CD4-positive, alpha-beta memory T cell (primary cell): ENCODE measurements around the gene PLAAT2. TPM values are rescaled to one million over a fixed set of nuclear protein-coding genes. Genes with fewer than 3 reads are reported as not detected.
A peak's percentile ranks its signal among the peaks of the same experiment; 100 is the strongest.
"Not testable (repeated sequence)": the region's sequence is repeated elsewhere in the genome, so short reads cannot be mapped to it uniquely, and the experiment has no call there.

Experiments
- CTCF ChIA-PET: fragments of 350-600 bp; sonication (Branson Sonifier 250); formaldehyde crosslinking; loops from one replicate; lab custom pipeline; 2021; ENCODE audit warnings: inconsistent platforms; ENCODE audit not compliant: partially characterized antibody; lab: Charles Lee
- POLR2A ChIA-PET: fragments of 350-600 bp; sonication (Branson Sonifier 250); formaldehyde crosslinking; loops from one replicate; lab custom pipeline; 2021; ENCODE audit not compliant: partially characterized antibody; lab: Charles Lee
- DNase-seq, 5 donors: peaks; one replicate each; pipeline versions ENCODE4 v3.0.0 to v3.0.0-alpha.2; 2020 to 2022; ENCODE audit warnings: mixed read lengths in 1 of 5
- H3K27ac ChIP-seq: one replicate; pipeline ENCODE4 v1.7.0; 2013; ENCODE audit warnings: low read depth, low read length
- H3K27me3 ChIP-seq: 2 replicates; pipeline ENCODE4 v1.7.0; 2013; ENCODE audit warnings: mild to moderate bottlenecking, low read length, moderate library complexity; ENCODE audit not compliant: insufficient read depth
- H3K36me3 ChIP-seq: 2 replicates; pipeline ENCODE4 v1.7.0; 2013; ENCODE audit warnings: mild to moderate bottlenecking, low read length, moderate library complexity; ENCODE audit not compliant: insufficient read depth
- H3K4me1 ChIP-seq: 2 replicates; pipeline ENCODE4 v1.7.0; 2013; ENCODE audit warnings: mild to moderate bottlenecking, low read length, moderate library complexity; ENCODE audit not compliant: insufficient read depth
- H3K4me3 ChIP-seq, 2 donors: one replicate each; pipeline ENCODE4 v1.7.0; 2013; ENCODE audit warnings: low read length in 2 of 2, mild to moderate bottlenecking in 1 of 2
- H3K9me3 ChIP-seq, 2 donors: one replicate each; pipeline ENCODE4 v1.7.0; 2013; ENCODE audit warnings: low read length in 2 of 2, control low read depth in 1 of 2; ENCODE audit not compliant: control insufficient read depth in 1 of 2
- H3K27ac Mint-ChIP-seq, 7 donors: one replicate each; pipeline ENCODE4 v1.8.0; 2020 to 2021; ENCODE audit warnings: mixed read lengths in 7 of 7, mild to moderate bottlenecking in 6 of 7, inconsistent platforms in 3 of 7, moderate library complexity in 3 of 7
- H3K27me3 Mint-ChIP-seq, 2 donors: one replicate each; pipeline ENCODE4 v1.8.0; 2020 to 2021; ENCODE audit warnings: mixed read lengths in 2 of 2
- H3K36me3 Mint-ChIP-seq, 2 donors: one replicate each; pipeline ENCODE4 v1.8.0; 2020 to 2021; ENCODE audit warnings: mixed read lengths in 2 of 2, inconsistent platforms in 1 of 2, mild to moderate bottlenecking in 1 of 2
- H3K4me1 Mint-ChIP-seq, 4 donors: one replicate each; pipeline ENCODE4 v1.8.0; 2020 to 2021; ENCODE audit warnings: mixed read lengths in 4 of 4, mild to moderate bottlenecking in 1 of 4
- H3K4me3 Mint-ChIP-seq, 8 donors: one replicate each; pipeline ENCODE4 v1.8.0; 2020 to 2021; ENCODE audit warnings: mixed read lengths in 8 of 8, mild to moderate bottlenecking in 7 of 8, moderate library complexity in 6 of 8, inconsistent platforms in 3 of 8
- H3K9me3 Mint-ChIP-seq, 8 donors: one replicate each; pipeline ENCODE4 v1.8.0; 2020 to 2021; ENCODE audit warnings: mixed read lengths in 8 of 8, mild to moderate bottlenecking in 5 of 8, inconsistent platforms in 3 of 8, moderate library complexity in 1 of 8
- intact Hi-C: fragments of 100-400 bp; cut with micrococcal nuclease; formaldehyde crosslinking; loops from one replicate; pipeline ENCODE4 v1.15.1; 2023
- polyA plus RNA-seq, 2 donors: library from polyadenylated mRNA; unstranded; fragments of 300-500 nt; fragmentation: Illumina TruSeq; gene quantifications; one replicate each; pipeline ENCODE4 v1.2.3, GENCODE V29; 2021
- total RNA-seq, 2 experiments: library from RNA; stranded (reverse); gene quantifications; one replicate each; pipeline ENCODE4 v1.2.3, GENCODE V29; 2021

Gene PLAAT2
- total and polyA plus RNA-seq, 4 experiments from 2014 or later = 0.48 TPM; not detected in 3

DNA sequence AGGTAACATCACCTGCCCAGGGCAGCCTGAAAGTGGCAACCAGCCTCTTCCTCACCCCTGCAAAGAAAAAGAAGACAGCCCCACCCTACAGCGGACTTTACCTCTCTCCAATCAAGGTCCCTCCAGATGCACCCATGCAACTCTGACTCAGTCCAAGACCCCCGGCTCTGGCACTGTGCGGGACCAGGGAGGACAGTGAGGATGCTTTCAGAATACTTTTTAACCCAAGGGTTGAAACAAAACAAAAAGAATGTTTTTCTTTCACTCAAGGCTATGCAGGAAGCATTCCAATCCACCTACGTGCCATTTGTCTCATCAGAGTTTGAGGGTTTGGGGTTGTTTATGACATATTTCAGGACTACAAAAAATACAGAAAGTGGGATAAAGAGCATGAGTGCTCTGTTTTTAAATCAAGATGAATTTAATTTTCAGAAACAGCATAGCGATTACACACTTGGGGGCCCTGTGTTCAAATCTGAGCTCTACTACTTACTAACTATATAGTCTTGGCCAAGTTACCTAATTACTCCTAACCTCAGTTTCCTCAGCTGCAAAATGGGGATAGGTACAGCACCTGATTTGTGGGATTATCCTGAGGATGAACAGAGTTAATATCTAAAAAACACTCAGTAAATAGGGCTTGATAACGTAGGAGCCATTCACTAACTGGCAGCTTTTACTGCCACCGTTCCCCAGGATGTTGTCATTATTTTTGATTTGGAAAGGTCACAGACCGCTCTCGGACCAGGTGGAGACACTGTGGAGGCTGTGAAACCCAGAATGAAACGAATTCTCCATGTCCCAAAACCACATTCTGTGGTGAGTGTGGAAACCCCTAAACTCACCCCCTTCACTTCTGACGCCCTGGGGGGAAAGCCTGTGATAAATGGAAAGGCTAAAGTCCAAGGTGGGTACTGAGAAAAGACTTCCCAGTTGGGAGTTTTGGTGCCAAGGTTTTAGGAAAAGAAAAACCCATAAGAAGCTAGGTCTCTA is 45.5 kb upstream of the PLAAT2 start:
- H3K9me3 Mint-ChIP-seq = no peaks in the 10 kb centered on the region
- DNase-seq = no peak
- H3K27ac Mint-ChIP-seq = peak overlapping the region in 4 of 7 donors; percentile 7 to 53 (median 44)
- Histone ChIP-seq H3K36me3 (no peaks in the 10 kb centered on the region), H3K27ac (no peak overlapping the region), H3K27me3 (no peaks in the 10 kb centered on the region), H3K9me3 (no peaks in the 10 kb centered on the region), H3K4me3 (no peak overlapping the region), H3K4me1 (no peaks in the 10 kb centered on the region)
- H3K4me1 Mint-ChIP-seq = peaks cover 9 to 38% (median 23%) of the 10 kb centered on the region in 4 donors
- ChIA-PET POLR2A (no interaction called here), CTCF (no interaction called here)
- no peaks in the 10 kb centered on the region for H3K27me3 Mint-ChIP-seq
- no peaks in the 10 kb centered on the region for H3K36me3 Mint-ChIP-seq
- H3K4me3 Mint-ChIP-seq = no peak overlapping the region
- intact Hi-C loops = no loop called here

DNA sequence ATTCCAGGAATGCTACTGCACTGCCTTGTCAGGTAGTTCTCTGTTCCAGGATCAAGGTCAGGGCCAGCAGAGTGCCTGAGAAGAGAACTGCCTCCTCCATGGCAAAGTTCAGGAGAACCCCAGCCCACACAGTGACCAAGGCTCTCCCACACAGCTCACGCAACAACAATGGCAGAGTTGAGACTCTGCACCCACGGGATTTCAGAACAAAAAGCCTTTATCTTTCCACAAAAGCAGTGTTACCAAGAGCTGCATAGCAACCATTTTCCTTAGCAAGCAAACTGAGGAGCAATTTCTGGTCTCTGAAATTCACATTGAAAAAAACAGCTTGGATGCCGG is 40.0 kb upstream of the PLAAT2 start:
- peaks cover 0 to 6% (median 4%) of the 10 kb centered on the region in 4 donors for H3K4me1 Mint-ChIP-seq
- no peak overlapping the region for H3K27ac Mint-ChIP-seq
- Histone ChIP-seq H3K36me3 (no peaks in the 10 kb centered on the region), H3K4me1 (no peaks in the 10 kb centered on the region), H3K9me3 (no peaks in the 10 kb centered on the region), H3K4me3 (no peak overlapping the region), H3K27ac (no peak overlapping the region), H3K27me3 (no peaks in the 10 kb centered on the region)
- ChIA-PET CTCF (interaction anchor here (1.5 kb wide), 1 partner anchor 122 kb away, joined by 3 read pairs; no protein-coding TSS in a partner anchor), POLR2A (interaction anchor here (0.5 to 1.6 kb wide), 3 partner anchors 10 to 49 kb away, joined by 3 to 4 read pairs (median 3); no protein-coding TSS in a partner anchor)
- intact Hi-C loops = no loop called here
- H3K36me3 Mint-ChIP-seq = no peaks in the 10 kb centered on the region
- no peak overlapping the region for H3K4me3 Mint-ChIP-seq
- DNase-seq = no peak
- H3K27me3 Mint-ChIP-seq = no peaks in the 10 kb centered on the region
- no peaks in the 10 kb centered on the region for H3K9me3 Mint-ChIP-seq

DNA sequence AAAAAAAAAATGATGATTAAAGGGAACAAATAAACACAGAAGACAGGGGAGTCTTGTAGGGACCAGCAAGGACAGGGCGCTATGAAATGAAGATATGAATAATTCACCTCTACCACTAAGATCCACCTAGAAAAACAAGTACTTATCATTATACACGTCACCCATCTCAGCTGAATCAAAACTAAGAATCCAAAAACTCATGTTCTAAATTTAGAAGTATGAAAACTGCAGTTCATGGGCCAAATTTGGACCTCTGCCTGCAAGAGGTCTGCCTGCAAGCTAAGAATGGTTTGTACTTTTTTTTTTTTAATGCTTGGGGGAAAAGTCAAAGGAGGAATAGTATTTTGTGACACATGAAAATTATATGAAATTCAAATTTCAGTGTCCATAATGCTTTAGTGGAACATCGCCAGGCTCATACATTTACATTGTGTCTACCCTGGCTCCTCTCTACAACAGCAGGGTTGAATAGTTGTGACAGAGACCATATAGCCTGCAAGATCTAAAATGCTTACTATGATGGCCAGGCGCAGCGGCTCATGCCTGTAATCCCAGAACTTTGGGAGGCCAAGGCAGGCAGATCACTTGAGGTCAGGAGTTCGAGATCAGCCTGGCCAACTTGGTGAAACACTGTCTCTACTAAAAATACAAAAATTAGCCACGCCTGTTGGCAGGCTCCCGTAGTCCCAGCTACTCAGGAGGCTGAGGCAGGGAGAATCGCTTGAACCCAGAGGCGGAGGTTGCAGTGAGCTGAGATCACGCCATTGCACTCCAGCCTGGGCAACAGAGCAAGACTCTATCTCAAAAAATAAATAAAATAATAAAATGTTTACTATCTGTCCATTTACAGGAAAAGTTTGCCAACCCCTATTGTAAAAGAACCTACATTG is 39.4 kb upstream of the PLAAT2 start:
- ChIA-PET CTCF (interaction anchor here (0.6 to 1.5 kb wide), 2 partner anchors 14 to 122 kb away, joined by 3 read pairs; no protein-coding TSS in a partner anchor), POLR2A (interaction anchor here (0.5 to 1.6 kb wide), 3 partner anchors 10 to 49 kb away, joined by 3 to 4 read pairs (median 3); no protein-coding TSS in a partner anchor)
- DNase-seq, H3K4me1 ChIP-seq, H3K9me3 Mint-ChIP-seq, H3K36me3 Mint-ChIP-seq, H3K9me3 ChIP-seq, H3K4me1 Mint-ChIP-seq, H3K27me3 ChIP-seq, intact Hi-C loops, H3K4me3 ChIP-seq, H3K27me3 Mint-ChIP-seq, H3K27ac Mint-ChIP-seq, H3K4me3 Mint-ChIP-seq, H3K36me3 ChIP-seq, H3K27ac ChIP-seq: not testable (repeated sequence)

DNA sequence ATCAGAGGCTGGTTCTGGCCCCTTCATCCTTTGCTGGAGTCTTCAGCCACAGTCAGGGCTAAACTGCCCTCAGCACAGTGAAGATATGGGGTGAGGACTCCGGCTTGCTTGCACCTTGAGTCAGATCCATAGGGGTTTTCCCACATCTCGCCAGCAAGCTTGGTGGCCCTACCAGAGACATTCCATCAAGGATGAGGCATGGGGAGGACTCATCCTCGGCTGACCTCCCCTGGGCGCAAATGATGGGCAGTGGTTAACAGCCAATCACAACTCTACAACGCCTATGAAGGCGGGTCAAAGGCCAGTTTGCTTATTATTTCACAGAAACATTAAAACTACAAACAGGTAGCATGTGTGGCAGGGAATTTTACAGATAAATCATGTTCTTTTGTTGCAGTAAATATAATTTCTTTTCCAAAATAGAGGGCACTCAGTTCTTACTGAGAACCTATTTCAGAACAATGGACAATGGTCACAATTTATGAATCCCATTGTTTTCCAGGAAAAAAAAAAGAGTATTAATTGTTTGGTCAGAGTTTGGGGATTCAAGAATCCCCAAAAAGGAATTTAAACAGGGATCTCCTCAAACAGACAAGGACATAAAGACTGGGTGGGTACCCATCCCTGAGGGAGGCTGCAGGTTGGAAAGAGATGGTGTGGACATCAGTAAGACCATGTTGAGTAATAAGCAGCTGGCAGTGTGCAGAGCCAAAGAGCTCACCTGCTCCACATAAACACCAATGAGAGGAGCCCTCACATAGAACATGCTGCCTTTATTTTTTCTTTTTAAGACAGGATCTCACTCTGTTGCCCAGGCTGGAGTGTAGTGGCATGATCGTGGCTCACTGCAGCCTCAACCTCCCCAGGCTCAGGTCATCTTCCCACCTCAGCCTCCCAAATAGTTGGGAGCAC is 36.3 kb upstream of the PLAAT2 start:
- CTCF ChIA-PET = no interaction called here
- POLR2A ChIA-PET = interaction anchor here (1.8 kb wide), 1 partner anchor 63 kb away, joined by 4 read pairs; the partner anchor contains the start of gene PLAAT4
- no peaks in the 10 kb centered on the region for H3K9me3 ChIP-seq
- peak overlapping the region in 1 of 7 donors; percentile 46 for H3K27ac Mint-ChIP-seq
- no peaks in the 10 kb centered on the region for H3K9me3 Mint-ChIP-seq
- H3K36me3 Mint-ChIP-seq = no peaks in the 10 kb centered on the region
- peaks cover 0 to 5% (median 2%) of the 10 kb centered on the region in 4 donors for H3K4me1 Mint-ChIP-seq
- H3K27me3 Mint-ChIP-seq = no peaks in the 10 kb centered on the region
- no peaks in the 10 kb centered on the region for H3K4me1 ChIP-seq
- no peaks in the 10 kb centered on the region for H3K36me3 ChIP-seq
- H3K27ac ChIP-seq = no peak overlapping the region
- DNase-seq = no peak
- intact Hi-C loops = no loop called here
- H3K4me3 ChIP-seq = no peak overlapping the region
- H3K27me3 ChIP-seq = no peaks in the 10 kb centered on the region
- H3K4me3 Mint-ChIP-seq = no peak overlapping the region

DNA sequence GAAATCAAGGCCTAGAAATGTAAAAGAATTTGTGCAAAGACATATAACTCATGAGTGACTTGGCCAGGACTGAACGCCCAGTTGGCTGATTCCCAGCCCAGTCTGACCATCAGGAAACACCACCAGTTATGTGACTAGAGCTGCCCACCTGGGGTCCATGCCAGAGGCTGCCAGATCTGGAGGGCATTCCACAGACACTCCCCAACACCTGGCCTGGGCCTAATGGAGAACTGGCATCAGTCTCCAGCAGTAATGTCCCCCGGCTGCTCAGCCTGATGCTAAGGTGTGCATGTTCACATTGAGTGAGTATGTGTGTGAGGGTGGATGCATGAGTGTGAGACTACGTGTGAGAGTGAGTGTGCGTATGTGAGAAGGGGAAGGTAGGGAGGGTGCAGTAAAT is 35.4 kb upstream of the PLAAT2 start:
- H3K27me3 ChIP-seq = no peaks in the 10 kb centered on the region
- DNase-seq = no peak
- Mint-ChIP-seq H3K36me3 (peaks cover 0 to 3% of the 10 kb centered on the region in 2 donors), H3K27me3 (no peaks in the 10 kb centered on the region), H3K27ac (peak overlapping the region in 2 of 7 donors; percentile 6 to 25), H3K4me1 (peaks cover 0 to 5% (median 2%) of the 10 kb centered on the region in 4 donors), H3K4me3 (no peak overlapping the region), H3K9me3 (no peaks in the 10 kb centered on the region)
- no peaks in the 10 kb centered on the region for H3K4me1 ChIP-seq
- intact Hi-C loops = no loop called here
- H3K27ac ChIP-seq = no peak overlapping the region
- no peaks in the 10 kb centered on the region for H3K9me3 ChIP-seq
- ChIA-PET CTCF (interaction anchor here (0.8 kb wide), 1 partner anchor 11 kb away, joined by 3 read pairs; no protein-coding TSS in a partner anchor), POLR2A (interaction anchor here (1.8 kb wide), 1 partner anchor 62 kb away, joined by 4 read pairs; the partner anchor contains the start of gene PLAAT4)
- H3K36me3 ChIP-seq = no peaks in the 10 kb centered on the region
- H3K4me3 ChIP-seq = no peak overlapping the region

GRCh38 chr11:63595296-63595695 is 32.1 kb upstream of the PLAAT2 start:
- H3K4me1 Mint-ChIP-seq = peaks cover 0 to 7% (median 0%) of the 10 kb centered on the region in 4 donors

More at GRCh38 chr11:63595296-63595695, 32.1 kb upstream of the PLAAT2 start:
- no peaks in the 10 kb centered on the region for H3K4me1 ChIP-seq
- DNase-seq = no peak
- H3K27me3 ChIP-seq = no peaks in the 10 kb centered on the region
- intact Hi-C loops = no loop called here
- Mint-ChIP-seq H3K9me3 (no peaks in the 10 kb centered on the region), H3K36me3 (peaks cover 0 to 6% of the 10 kb centered on the region in 2 donors), H3K4me3 (no peak overlapping the region), H3K27me3 (no peaks in the 10 kb centered on the region), H3K27ac (no peak overlapping the region)
- H3K36me3 ChIP-seq = no peaks in the 10 kb centered on the region
- ChIA-PET CTCF (interaction anchor here (1.2 to 3.2 kb wide), 3 partner anchors 18 to 143 kb away, joined by 3 to 10 read pairs (median 5); no protein-coding TSS in a partner anchor), POLR2A (no interaction called here)
- no peak overlapping the region for H3K27ac ChIP-seq
- no peak overlapping the region for H3K4me3 ChIP-seq
- H3K9me3 ChIP-seq = no peaks in the 10 kb centered on the region
